ENCODE measurements around the gene ZFYVE9.

GRCh38 chr1:52189898-52190480 is 48.1 kb downstream of the ZFYVE9 start:
- TF ChIP-seq, protein P1, sequence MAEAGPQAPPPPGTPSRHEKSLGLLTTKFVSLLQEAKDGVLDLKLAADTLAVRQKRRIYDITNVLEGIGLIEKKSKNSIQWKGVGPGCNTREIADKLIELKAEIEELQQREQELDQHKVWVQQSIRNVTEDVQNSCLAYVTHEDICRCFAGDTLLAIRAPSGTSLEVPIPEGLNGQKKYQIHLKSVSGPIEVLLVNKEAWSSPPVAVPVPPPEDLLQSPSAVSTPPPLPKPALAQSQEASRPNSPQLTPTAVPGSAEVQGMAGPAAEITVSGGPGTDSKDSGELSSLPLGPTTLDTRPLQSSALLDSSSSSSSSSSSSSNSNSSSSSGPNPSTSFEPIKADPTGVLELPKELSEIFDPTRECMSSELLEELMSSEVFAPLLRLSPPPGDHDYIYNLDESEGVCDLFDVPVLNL (CRISPR knock-in tag; IDR thresholded peaks at IDR 0.05; ENCODE audit: borderline replicate concordance, low read depth) = no peak
- TF ChIP-seq ZNF138 (CRISPR knock-in tag; conservative IDR thresholded peaks at IDR 0.05) (no peak), CTCF (IDR thresholded peaks at IDR 0.05) (no peak), ETV6 (CRISPR knock-in tag; IDR thresholded peaks at IDR 0.05) (no peak), ATF3 (CRISPR knock-in tag; conservative IDR thresholded peaks at IDR 0.05) (no peak), SP1 (CRISPR knock-in tag; conservative IDR thresholded peaks at IDR 0.05) (no peak), MYBL2 (CRISPR knock-in tag; IDR thresholded peaks at IDR 0.05) (no peak), NFE2L1 (CRISPR knock-in tag; IDR thresholded peaks at IDR 0.05) (no peak), ZNF232 (CRISPR knock-in tag; IDR thresholded peaks at IDR 0.05) (no peak)
- TF ChIP-seq, protein P2, sequence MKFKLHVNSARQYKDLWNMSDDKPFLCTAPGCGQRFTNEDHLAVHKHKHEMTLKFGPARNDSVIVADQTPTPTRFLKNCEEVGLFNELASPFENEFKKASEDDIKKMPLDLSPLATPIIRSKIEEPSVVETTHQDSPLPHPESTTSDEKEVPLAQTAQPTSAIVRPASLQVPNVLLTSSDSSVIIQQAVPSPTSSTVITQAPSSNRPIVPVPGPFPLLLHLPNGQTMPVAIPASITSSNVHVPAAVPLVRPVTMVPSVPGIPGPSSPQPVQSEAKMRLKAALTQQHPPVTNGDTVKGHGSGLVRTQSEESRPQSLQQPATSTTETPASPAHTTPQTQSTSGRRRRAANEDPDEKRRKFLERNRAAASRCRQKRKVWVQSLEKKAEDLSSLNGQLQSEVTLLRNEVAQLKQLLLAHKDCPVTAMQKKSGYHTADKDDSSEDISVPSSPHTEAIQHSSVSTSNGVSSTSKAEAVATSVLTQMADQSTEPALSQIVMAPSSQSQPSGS (CRISPR knock-in tag; IDR thresholded peaks at IDR 0.05; ENCODE audit: borderline replicate concordance, low read depth) = no peak
- TF ChIP-seq, protein P3, sequence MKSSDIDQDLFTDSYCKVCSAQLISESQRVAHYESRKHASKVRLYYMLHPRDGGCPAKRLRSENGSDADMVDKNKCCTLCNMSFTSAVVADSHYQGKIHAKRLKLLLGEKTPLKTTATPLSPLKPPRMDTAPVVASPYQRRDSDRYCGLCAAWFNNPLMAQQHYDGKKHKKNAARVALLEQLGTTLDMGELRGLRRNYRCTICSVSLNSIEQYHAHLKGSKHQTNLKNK (CRISPR knock-in tag; IDR thresholded peaks at IDR 0.05) = no peak
- TF ChIP-seq, protein P4, sequence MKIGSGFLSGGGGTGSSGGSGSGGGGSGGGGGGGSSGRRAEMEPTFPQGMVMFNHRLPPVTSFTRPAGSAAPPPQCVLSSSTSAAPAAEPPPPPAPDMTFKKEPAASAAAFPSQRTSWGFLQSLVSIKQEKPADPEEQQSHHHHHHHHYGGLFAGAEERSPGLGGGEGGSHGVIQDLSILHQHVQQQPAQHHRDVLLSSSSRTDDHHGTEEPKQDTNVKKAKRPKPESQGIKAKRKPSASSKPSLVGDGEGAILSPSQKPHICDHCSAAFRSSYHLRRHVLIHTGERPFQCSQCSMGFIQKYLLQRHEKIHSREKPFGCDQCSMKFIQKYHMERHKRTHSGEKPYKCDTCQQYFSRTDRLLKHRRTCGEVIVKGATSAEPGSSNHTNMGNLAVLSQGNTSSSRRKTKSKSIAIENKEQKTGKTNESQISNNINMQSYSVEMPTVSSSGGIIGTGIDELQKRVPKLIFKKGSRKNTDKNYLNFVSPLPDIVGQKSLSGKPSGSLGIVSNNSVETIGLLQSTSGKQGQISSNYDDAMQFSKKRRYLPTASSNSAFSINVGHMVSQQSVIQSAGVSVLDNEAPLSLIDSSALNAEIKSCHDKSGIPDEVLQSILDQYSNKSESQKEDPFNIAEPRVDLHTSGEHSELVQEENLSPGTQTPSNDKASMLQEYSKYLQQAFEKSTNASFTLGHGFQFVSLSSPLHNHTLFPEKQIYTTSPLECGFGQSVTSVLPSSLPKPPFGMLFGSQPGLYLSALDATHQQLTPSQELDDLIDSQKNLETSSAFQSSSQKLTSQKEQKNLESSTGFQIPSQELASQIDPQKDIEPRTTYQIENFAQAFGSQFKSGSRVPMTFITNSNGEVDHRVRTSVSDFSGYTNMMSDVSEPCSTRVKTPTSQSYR (CRISPR knock-in tag; IDR thresholded peaks at IDR 0.05) = no peak

All from WTC11 (cell line).